ENCODE measurements around the gene GJC2.

The GJC2 gene

DNA sequence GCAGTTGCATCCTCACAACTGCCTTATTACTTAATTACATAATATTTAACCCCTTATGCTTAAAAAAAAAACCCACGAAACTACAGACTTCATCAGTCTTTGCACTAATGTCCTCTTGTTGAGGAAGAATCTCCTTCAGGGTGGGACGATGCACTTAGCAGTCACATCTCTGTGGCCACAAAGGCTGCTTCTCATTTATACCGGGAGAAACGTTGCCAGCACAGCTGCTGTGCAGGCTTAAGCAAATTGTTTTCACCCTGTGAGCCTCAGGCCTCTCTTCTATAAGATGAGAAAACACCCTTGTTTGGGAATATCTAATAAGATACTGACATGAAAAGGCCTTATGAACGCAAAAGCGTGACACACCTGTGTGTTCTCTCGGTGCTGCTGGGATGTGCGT lies 55.2 kb downstream of the GJC2 start:
- no peak overlapping the region for H3K9ac ChIP-seq (ENCODE audit: low read length)
- H3K4me1 ChIP-seq (ENCODE audit: control insufficient read depth, low read depth, low read length) = no peaks in the 10 kb centered on the region
- no peaks in the 10 kb centered on the region for H3K79me2 ChIP-seq (ENCODE audit: control insufficient read depth, insufficient read depth, low read length)
- WGBS (ENCODE audit: extremely low coverage, insufficient coverage, low lambda C conversion rate) = 100% methylated on average over 1 of the region's 8 CpGs
- H3K4ac ChIP-seq (ENCODE audit: low read depth, low read length) = no peak overlapping the region
- H2BK120ac ChIP-seq (ENCODE audit: low read depth, low read length) = no peak overlapping the region
- no peak overlapping the region for H3K18ac ChIP-seq (ENCODE audit: low read length)
- no peak overlapping the region for H2BK5ac ChIP-seq (ENCODE audit: low read length)
- H3K23ac ChIP-seq (ENCODE audit: low read length) = no peak overlapping the region
- no peak overlapping the region for H3K27ac ChIP-seq (ENCODE audit: low read depth, low read length)
- H3K56ac ChIP-seq (ENCODE audit: low read length) = no peak overlapping the region
- no peak overlapping the region for H2BK15ac ChIP-seq (replicated peaks; ENCODE audit: low read depth)
- H3K4me3 ChIP-seq (ENCODE audit: low read length) = no peak overlapping the region
- no peak for DNase-seq
- no peaks in the 10 kb centered on the region for H3K36me3 ChIP-seq (ENCODE audit: control insufficient read depth, insufficient read depth, low read length)
- H4K8ac ChIP-seq (ENCODE audit: low read depth, low read length) = no peak overlapping the region
- H2AK5ac ChIP-seq (ENCODE audit: low read length) = no peak overlapping the region
- no peaks in the 10 kb centered on the region for H3K27me3 ChIP-seq (ENCODE audit: insufficient read depth, low read length, poor library complexity)
- no peaks in the 10 kb centered on the region for H3K79me1 ChIP-seq (ENCODE audit: low read length)
- no peak overlapping the region for H3K4me2 ChIP-seq (ENCODE audit: low read length)
- H4K5ac ChIP-seq (ENCODE audit: low read length) = no peak overlapping the region

DNA sequence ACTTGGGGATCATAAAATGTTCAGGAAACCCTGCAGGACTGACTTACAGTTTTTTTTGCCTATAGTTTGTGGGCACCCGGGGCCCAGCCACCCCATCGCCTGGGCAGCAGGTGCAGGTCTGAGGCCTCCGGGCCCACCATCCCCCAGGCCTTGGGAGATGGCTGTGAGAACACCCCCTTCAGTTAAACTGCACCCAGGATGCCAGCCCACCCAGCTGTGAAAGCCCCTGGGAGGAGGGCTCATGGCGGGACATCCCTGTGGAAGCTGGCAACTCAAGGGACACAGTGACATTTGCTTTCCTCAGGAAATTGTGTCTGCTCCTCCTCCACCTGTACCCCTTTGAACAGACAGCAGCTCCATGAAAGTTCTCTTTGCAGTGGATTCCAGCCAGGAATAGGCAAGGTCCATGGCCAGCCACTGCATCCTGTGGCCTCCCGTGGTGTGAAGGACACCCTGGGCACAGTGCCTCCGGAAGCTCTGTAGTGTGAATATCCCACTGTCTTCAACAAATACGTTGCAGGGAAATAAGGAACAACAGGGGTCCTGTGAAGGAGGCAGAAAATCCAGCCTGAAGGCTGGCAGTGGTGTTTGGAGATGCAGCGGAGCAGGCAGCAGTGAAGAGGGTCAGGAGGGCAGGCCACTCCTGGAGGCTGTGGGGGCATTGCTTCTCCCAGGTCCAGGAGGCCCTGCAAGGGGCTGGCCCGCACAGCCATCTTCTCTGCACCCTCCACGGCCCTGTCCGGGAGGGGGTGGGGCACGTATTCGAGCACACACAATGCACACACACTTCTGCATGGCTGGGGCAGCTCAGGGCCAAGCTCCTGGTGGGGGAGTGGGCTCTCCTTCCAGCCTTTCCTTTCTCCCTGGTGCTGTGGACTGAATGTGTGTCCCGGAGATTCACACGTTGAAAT lies 56.1 kb downstream of the GJC2 start:
- H3K4me2 ChIP-seq (ENCODE audit: low read length) = no peak overlapping the region
- H3K27ac ChIP-seq (ENCODE audit: low read depth, low read length) = no peak overlapping the region
- no peak overlapping the region for H3K18ac ChIP-seq (ENCODE audit: low read length)
- no peaks in the 10 kb centered on the region for H3K36me3 ChIP-seq (ENCODE audit: control insufficient read depth, insufficient read depth, low read length)
- H3K79me2 ChIP-seq (ENCODE audit: control insufficient read depth, insufficient read depth, low read length) = no peaks in the 10 kb centered on the region
- H2BK120ac ChIP-seq (ENCODE audit: low read depth, low read length) = no peak overlapping the region
- no peak overlapping the region for H3K9ac ChIP-seq (ENCODE audit: low read length)
- H3K79me1 ChIP-seq (ENCODE audit: low read length) = no peaks in the 10 kb centered on the region
- no peak overlapping the region for H2BK5ac ChIP-seq (ENCODE audit: low read length)
- DNase-seq = no peak
- no peaks in the 10 kb centered on the region for H3K27me3 ChIP-seq (ENCODE audit: insufficient read depth, low read length, poor library complexity)
- H3K23ac ChIP-seq (ENCODE audit: low read length) = no peak overlapping the region
- H3K4ac ChIP-seq (ENCODE audit: low read depth, low read length) = no peak overlapping the region
- H2AK5ac ChIP-seq (ENCODE audit: low read length) = no peak overlapping the region
- H2BK15ac ChIP-seq (replicated peaks; ENCODE audit: low read depth) = no peak overlapping the region
- no CpG with 5 or more reads among the region's 15 CpGs for WGBS (ENCODE audit: extremely low coverage, insufficient coverage, low lambda C conversion rate)
- no peak overlapping the region for H3K56ac ChIP-seq (ENCODE audit: low read length)
- H4K8ac ChIP-seq (ENCODE audit: low read depth, low read length) = no peak overlapping the region
- H4K5ac ChIP-seq (ENCODE audit: low read length) = no peak overlapping the region
- H3K4me1 ChIP-seq (ENCODE audit: control insufficient read depth, low read depth, low read length) = no peaks in the 10 kb centered on the region
- no peak overlapping the region for H3K4me3 ChIP-seq (ENCODE audit: low read length)

DNA sequence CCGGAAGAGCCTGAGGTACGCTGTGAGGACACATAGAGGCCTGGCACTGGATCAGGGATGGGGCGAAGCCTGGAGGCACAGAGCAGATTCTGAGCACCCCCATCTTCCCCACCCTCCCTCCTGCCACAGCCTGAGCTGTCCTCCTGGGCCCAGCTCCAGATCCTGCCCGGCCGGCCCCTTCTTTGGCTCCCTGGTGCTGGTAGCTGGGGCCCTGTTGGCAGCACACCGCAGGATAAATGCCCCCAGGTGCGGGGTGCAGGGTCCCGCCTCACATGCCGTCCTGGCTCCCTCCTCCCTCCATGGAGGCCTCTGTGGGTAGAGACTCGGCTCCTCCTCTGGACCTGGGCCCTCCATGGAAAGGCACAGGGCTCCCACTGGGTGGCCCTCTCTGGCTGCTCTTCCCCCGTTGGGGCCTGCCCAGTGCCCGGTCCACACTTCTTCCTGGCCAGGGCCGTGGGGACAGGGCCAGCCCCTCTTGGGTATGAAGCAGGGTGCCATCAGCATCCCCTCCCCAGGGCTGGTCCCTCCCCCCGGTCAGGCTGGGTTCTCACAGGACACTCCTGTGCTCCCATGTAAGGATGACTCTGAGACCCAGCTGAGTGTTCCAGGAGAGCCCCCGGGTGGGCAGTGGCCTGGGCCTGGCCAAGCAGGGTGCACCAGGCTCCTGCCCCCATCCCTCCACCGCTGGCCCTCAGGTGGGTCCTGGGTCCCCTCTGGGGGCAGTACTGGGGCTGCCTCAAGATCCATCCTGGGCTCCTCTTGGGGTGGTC lies 57.0 kb downstream of the GJC2 start:
- no peak overlapping the region for H3K4ac ChIP-seq (ENCODE audit: low read depth, low read length)
- H3K4me2 ChIP-seq (ENCODE audit: low read length) = no peak overlapping the region
- no peak for DNase-seq
- H2BK120ac ChIP-seq (ENCODE audit: low read depth, low read length) = no peak overlapping the region
- no peak overlapping the region for H2BK5ac ChIP-seq (ENCODE audit: low read length)
- no peaks in the 10 kb centered on the region for H3K27me3 ChIP-seq (ENCODE audit: insufficient read depth, low read length, poor library complexity)
- no peak overlapping the region for H2BK15ac ChIP-seq (replicated peaks; ENCODE audit: low read depth)
- H2AK5ac ChIP-seq (ENCODE audit: low read length) = no peak overlapping the region
- no peaks in the 10 kb centered on the region for H3K79me1 ChIP-seq (ENCODE audit: low read length)
- H3K4me1 ChIP-seq (ENCODE audit: control insufficient read depth, low read depth, low read length) = no peaks in the 10 kb centered on the region
- no CpG with 5 or more reads among the region's 16 CpGs for WGBS (ENCODE audit: extremely low coverage, insufficient coverage, low lambda C conversion rate)
- no peak overlapping the region for H4K8ac ChIP-seq (ENCODE audit: low read depth, low read length)
- no peak overlapping the region for H3K9ac ChIP-seq (ENCODE audit: low read length)
- H4K5ac ChIP-seq (ENCODE audit: low read length) = no peak overlapping the region
- no peaks in the 10 kb centered on the region for H3K36me3 ChIP-seq (ENCODE audit: control insufficient read depth, insufficient read depth, low read length)
- H3K18ac ChIP-seq (ENCODE audit: low read length) = no peak overlapping the region
- H3K4me3 ChIP-seq (ENCODE audit: low read length) = no peak overlapping the region
- no peak overlapping the region for H3K23ac ChIP-seq (ENCODE audit: low read length)
- H3K79me2 ChIP-seq (ENCODE audit: control insufficient read depth, insufficient read depth, low read length) = no peaks in the 10 kb centered on the region
- no peak overlapping the region for H3K27ac ChIP-seq (ENCODE audit: low read depth, low read length)
- no peak overlapping the region for H3K56ac ChIP-seq (ENCODE audit: low read length)

DNA sequence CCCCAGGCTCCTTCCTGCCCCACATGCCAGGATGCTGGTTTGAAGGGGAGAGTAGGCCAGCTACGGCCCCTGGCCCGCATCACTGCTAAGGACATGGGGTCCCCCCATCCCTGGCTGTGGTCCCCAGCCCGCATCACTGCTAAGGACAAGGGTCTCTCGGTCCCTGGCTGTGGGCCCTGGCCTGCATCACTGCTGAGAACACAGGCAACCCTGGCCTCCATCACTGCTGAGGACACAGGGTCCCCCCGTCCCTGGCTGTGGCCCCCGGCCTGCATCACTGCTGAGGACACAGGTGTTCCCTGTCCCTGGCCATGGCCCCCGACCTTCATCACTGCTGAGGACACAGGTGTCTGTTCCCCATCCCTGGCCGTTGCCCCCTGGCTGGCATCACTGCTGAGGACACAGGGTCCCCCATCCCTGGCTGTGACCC lies 57.7 kb downstream of the GJC2 start:
- Histone ChIP-seq H2BK120ac (ENCODE audit: low read depth, low read length) (no peak overlapping the region), H4K5ac (ENCODE audit: low read length) (no peak overlapping the region), H2BK5ac (ENCODE audit: low read length) (no peak overlapping the region), H3K4me2 (ENCODE audit: low read length) (no peak overlapping the region), H3K27me3 (ENCODE audit: insufficient read depth, low read length, poor library complexity) (no peaks in the 10 kb centered on the region), H2AK5ac (ENCODE audit: low read length) (no peak overlapping the region), H3K4me3 (ENCODE audit: low read length) (no peak overlapping the region), H3K18ac (ENCODE audit: low read length) (no peak overlapping the region), H3K27ac (ENCODE audit: low read depth, low read length) (no peak overlapping the region), H2BK15ac (replicated peaks; ENCODE audit: low read depth) (no peak overlapping the region), H3K36me3 (ENCODE audit: control insufficient read depth, insufficient read depth, low read length) (no peaks in the 10 kb centered on the region), H3K23ac (ENCODE audit: low read length) (no peak overlapping the region), H3K79me1 (ENCODE audit: low read length) (no peaks in the 10 kb centered on the region), H3K4me1 (ENCODE audit: control insufficient read depth, low read depth, low read length) (no peaks in the 10 kb centered on the region), H3K56ac (ENCODE audit: low read length) (no peak overlapping the region), H3K9ac (ENCODE audit: low read length) (no peak overlapping the region), H3K79me2 (ENCODE audit: control insufficient read depth, insufficient read depth, low read length) (no peaks in the 10 kb centered on the region), H4K8ac (ENCODE audit: low read depth, low read length) (no peak overlapping the region), H3K4ac (ENCODE audit: low read depth, low read length) (no peak overlapping the region)
- no peak for DNase-seq
- WGBS (ENCODE audit: extremely low coverage, insufficient coverage, low lambda C conversion rate) = no CpG with 5 or more reads among the region's 8 CpGs

DNA sequence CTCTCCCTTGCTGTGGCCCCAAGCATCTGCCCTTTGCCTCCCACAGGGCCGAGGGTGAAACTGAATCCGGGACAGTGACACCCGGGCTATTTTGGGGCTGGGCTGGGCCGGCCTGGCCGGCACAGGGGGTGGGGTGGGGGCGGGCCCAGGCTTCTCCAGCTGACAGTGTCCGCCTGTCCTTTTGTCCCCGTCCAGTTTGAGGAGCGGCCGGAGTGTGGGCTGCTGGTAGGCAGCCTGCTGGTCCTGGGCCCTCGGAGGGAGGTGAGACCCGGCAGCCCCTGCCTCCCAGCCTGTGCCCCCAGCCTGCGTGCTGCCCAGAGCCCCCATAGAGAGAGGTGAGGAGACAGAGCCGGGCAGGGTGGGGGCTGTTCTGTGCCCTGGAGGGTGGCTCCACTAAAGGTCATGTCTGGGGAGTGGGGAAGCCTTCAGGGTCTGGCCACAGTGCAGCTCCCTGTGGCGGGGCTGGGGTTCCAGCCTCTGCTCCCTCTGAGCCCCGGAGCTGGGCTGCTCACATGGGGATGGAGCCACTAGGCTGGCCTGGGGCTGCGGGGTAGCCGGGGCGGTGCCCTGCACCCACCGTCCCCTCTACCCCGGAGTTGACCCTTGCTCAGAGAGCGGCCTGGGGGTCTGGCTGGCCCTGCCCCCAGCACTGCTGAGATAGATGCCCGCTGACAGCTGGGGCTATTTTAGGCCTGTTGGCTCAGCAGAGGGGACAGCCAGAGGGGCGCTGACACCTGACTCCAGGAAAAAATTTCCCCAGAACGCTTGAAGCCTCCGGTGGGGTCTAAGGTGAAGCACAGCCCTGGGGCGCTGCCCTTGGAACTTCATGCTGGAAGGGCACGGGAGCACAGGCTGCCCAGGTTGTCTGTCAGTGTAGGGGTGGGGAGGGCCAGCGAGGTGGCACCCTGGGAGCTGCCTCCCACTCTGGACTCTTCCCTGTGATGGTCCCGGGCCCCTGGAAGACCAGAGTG lies 58.4 kb downstream of the GJC2 start, which contains the start of gene OBSCN:
Gene OBSCN (plus strand): TSS at position 194 of the 971 bp plus-strand sequence. CDS start 3,740 bp downstream, outside the sequence.
- no peak within 1 kb of the TSS for H3K23ac ChIP-seq (ENCODE audit: low read length)
- no peaks in the 10 kb centered on the region for H3K79me1 ChIP-seq (ENCODE audit: low read length)
- no peak within 1 kb of the TSS for H3K4me3 ChIP-seq (ENCODE audit: low read length)
- no peak within 1 kb of the TSS for H2BK15ac ChIP-seq (replicated peaks; ENCODE audit: low read depth)
- H3K27me3 ChIP-seq (ENCODE audit: insufficient read depth, low read length, poor library complexity) = no peaks in the 10 kb centered on the region
- no peak within 1 kb of the TSS for H2BK120ac ChIP-seq (ENCODE audit: low read depth, low read length)
- no peak within 1 kb of the TSS for H3K4ac ChIP-seq (ENCODE audit: low read depth, low read length)
- H3K4me1 ChIP-seq (ENCODE audit: control insufficient read depth, low read depth, low read length) = no peaks in the 10 kb centered on the region
- H3K4me2 ChIP-seq (ENCODE audit: low read length) = no peak within 1 kb of the TSS
- H3K79me2 ChIP-seq (ENCODE audit: control insufficient read depth, insufficient read depth, low read length) = no peaks in the 10 kb centered on the region
- no CpG with 5 or more reads among the region's 30 CpGs for whole genome bisulfite sequencing (ENCODE audit: extremely low coverage, insufficient coverage, low lambda C conversion rate)
- DNase-seq = no peak
- H3K9ac ChIP-seq (ENCODE audit: low read length) = no peak within 1 kb of the TSS
- H4K8ac ChIP-seq (ENCODE audit: low read depth, low read length) = no peak within 1 kb of the TSS
- H2AK5ac ChIP-seq (ENCODE audit: low read length) = no peak within 1 kb of the TSS
- H3K27ac ChIP-seq (ENCODE audit: low read depth, low read length) = no peak within 1 kb of the TSS
- H3K18ac ChIP-seq (ENCODE audit: low read length) = no peak within 1 kb of the TSS
- H3K56ac ChIP-seq (ENCODE audit: low read length) = no peak within 1 kb of the TSS
- H2BK5ac ChIP-seq (ENCODE audit: low read length) = no peak within 1 kb of the TSS
- no peaks in the 10 kb centered on the region for H3K36me3 ChIP-seq (ENCODE audit: control insufficient read depth, insufficient read depth, low read length)
- no peak within 1 kb of the TSS for H4K5ac ChIP-seq (ENCODE audit: low read length)

Data from mesendoderm (in vitro differentiated cells).